GM06990 (cell line): ENCODE measurements around the gene GAD1.

ENCODE experiments used
- DNase-seq: peaks from one replicate; pipeline ENCODE4 v3.0.0-alpha.2; 2011; ENCODE audit not compliant: insufficient read length; ENCODE audit errors: extremely low read depth
- H3K27me3 ChIP-seq: replicated peaks from 2 replicates; pipeline ENCODE4 v1.6.0; 2011; ENCODE audit warnings: low read length; ENCODE audit not compliant: control insufficient read depth, insufficient read depth
- H3K36me3 ChIP-seq: 2 replicates; pipeline ENCODE4 v1.5.1; 2011; ENCODE audit warnings: low read length; ENCODE audit not compliant: control insufficient read depth, insufficient read depth
- H3K4me3 ChIP-seq: replicated peaks from 2 replicates; pipeline ENCODE4 v1.5.1; 2011; ENCODE audit warnings: low read depth, mild to moderate bottlenecking, control low read depth, low read length
- CTCF ChIP-seq: IDR thresholded peaks from 2 replicates; pipeline ENCODE4 v1.5.1; 2011; ENCODE audit warnings: low read length, control low read depth, mild to moderate bottlenecking, inconsistent platforms; ENCODE audit not compliant: insufficient read depth, poor library complexity, severe bottlenecking

GAD1 gene

GRCh38 chr2:170851635-170852034 lies 34.9 kb downstream of the GAD1 start:
- Histone ChIP-seq H3K27me3 (no peaks in the 10 kb centered on the region; the same call in none of the 2 replicates), H3K4me3 (no peak overlapping the region), H3K36me3 (no peaks in the 10 kb centered on the region)
- TF ChIP-seq CTCF, result no peak
- DNase-seq, result no peak

- no peak for TF ChIP-seq CTCF
- no peaks in the 10 kb centered on the region for H3K36me3 ChIP-seq
- no peak overlapping the region for H3K4me3 ChIP-seq
- no peak for DNase-seq
- no peaks in the 10 kb centered on the region; the same call in none of the 2 replicates for H3K27me3 ChIP-seq
Observed at GRCh38 chr2:170856066-170856465, 39.4 kb downstream of the GAD1 start.

DNA sequence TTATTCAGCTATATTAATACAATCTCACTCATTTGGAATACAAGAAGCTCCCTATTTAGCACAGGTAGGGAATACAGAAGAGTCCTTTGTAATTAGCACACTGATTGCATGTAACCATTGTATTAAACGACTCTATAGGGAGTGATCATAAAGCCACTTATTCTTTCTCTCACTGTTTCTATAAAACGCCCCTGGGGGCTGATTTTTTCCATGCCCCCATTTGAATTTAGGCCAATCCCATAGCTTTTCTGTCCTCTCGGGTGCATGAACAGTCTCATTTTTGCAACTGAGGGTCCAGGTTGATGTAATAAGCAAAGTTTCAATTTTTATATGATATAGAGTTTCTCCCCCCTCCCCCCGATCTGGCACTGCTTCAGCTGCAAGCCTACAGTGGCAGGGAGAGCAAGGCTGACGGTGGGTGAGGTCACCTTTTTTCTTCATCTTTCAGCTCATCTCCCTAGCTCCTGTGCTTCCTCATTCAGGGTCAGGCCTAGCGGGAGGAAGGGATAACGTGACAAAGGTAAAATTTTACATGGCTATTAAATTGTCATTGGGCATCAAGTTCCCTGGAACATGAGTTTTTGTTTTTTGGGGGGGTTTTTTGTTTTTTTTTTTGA lies 45.7 kb downstream of the GAD1 start:
- Histone ChIP-seq H3K27me3 (no peaks in the 10 kb centered on the region), H3K36me3 (no peaks in the 10 kb centered on the region), H3K4me3 (no peak overlapping the region)
- TF ChIP-seq CTCF, result no peak
- DNase-seq, result no peak

DNA sequence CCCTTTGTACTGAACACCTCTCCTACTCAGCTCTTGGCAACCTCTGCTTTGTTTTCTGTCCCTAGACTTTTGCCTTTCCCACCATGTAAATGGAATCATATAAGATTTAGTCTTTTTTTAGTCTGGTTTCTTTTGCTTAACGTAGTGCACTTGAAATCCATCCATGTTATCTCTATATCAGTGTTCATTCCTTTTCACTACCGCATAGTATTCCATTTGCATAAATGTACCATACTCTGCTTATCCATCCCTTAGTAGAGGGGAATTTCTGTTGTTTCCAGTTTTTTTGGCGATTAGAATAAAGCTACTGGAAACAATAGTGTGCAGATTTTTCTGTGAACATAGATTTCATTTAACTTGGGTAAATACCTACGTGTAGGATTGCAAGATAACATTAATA lies 46.4 kb downstream of the GAD1 start:
- no peaks in the 10 kb centered on the region for H3K36me3 ChIP-seq
- no peaks in the 10 kb centered on the region for H3K27me3 ChIP-seq
- no peak for DNase-seq
- H3K4me3 ChIP-seq, result no peak overlapping the region
- no peak for TF ChIP-seq CTCF

DNA sequence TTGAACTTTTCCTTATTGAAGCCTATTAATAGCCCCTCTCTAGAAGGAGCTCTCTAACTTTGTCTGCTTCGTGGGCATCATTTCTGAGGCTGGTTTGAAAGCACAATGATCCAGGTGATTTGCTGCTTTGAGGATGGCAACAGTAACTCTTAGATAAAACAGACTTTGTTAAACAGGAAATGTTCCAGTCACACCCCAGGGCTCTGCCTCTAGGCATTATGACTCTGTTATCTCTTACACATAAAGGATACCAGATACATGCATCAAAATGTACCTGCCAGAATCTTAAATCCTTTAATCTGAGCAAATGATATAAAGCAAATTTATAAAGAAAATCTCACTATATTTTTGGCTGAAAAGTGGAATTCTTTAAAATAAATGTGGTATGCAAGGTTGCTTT lies 52.3 kb downstream of the GAD1 start:
- DNase-seq, result no peak
- no peak for TF ChIP-seq CTCF
- Histone ChIP-seq H3K27me3 (no peaks in the 10 kb centered on the region), H3K4me3 (no peak overlapping the region), H3K36me3 (no peaks in the 10 kb centered on the region)

- Histone ChIP-seq H3K27me3 (no peaks in the 10 kb centered on the region), H3K36me3 (no peaks in the 10 kb centered on the region), H3K4me3 (no peak overlapping the region)
- DNase-seq, result no peak
- TF ChIP-seq CTCF, result no peak
Observed at GRCh38 chr2:170869461-170869860, 52.8 kb downstream of the GAD1 start.
